Measurements from ENCODE around the gene GSTA4.

DNA sequence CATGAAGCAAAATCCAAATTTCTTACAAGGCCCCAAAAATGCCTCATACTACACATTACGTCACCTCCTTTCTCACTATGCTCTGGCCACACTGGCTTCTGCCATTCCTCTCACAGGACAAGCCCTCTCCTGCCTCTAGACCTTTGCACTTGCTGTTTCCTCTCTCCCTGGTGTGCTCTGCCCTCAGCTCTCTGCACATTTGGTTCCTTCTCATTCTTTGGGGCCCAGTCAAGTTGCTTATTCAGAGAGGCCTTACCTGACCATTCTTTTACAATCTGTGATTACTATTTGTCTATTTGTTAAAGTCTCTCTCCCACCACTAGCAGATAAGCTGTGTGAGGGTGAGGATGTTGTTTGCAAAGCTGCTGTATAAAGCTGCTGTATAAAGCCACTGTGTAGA, 15.4 kb upstream of the GSTA4 start:
- TF ChIP-seq CTCF (IDR thresholded peaks at IDR 0.05; ENCODE audit: insufficient read depth, low read length, poor library complexity, severe bottlenecking), result no peak
- TF ChIP-seq EZH2phosphoT487 (conservative IDR thresholded peaks at IDR 0.05; ENCODE audit: low read length), result no peak
